HG02642 (cell line): ENCODE measurements around the gene LRIT2.
"Not testable (repeated sequence)": the region's sequence is repeated elsewhere in the genome, so short reads cannot be mapped to it uniquely, and the experiment has no call there.

ENCODE experiments used
- ATAC-seq: cut with Tn5 transposase; IDR thresholded peaks from one replicate; pipeline ENCODE4 v1.9.1; 2021; ENCODE audit warnings: mild to moderate bottlenecking; ENCODE audit not compliant: unreplicated experiment, poor library complexity

LRIT2 gene

GRCh38 chr10:84191106-84191505, 34.2 kb downstream of the LRIT2 start:
- no peak for ATAC-seq

GRCh38 chr10:84190621-84191020, 34.7 kb downstream of the LRIT2 start:
- no peak for ATAC-seq

- ATAC-seq: no peak
These were observed 36.5 kb downstream of the LRIT2 start for GRCh38 chr10:84188815-84189214.

- no peak for ATAC-seq
These were observed 39.7 kb downstream of the LRIT2 start for GRCh38 chr10:84185526-84186175.

DNA sequence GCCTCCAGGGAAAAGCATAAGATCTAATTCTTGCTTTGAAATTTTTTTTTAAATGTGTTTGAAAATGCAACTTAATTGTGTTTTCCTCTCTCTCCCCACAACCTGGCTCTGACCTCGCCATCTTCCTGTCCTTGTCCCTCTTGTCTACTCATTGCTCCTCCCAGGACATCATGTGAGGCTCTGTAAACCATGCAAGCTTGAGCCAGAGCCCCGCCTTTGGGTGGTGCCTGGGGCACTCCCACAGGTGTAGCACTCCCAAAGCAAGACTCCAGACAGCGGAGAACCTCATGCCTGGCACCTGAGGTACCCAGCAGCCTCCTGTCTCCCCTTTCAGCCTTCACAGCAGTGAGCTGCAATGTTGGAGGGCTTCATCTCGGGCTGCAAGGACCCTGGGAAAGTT, 40.8 kb downstream of the LRIT2 start:
- no peak for ATAC-seq

GRCh38 chr10:84181631-84182030, 43.7 kb downstream of the LRIT2 start:
- no peak for ATAC-seq

- ATAC-seq: not testable (repeated sequence)
These were observed 45.0 kb downstream of the LRIT2 start for GRCh38 chr10:84180386-84180785.

DNA sequence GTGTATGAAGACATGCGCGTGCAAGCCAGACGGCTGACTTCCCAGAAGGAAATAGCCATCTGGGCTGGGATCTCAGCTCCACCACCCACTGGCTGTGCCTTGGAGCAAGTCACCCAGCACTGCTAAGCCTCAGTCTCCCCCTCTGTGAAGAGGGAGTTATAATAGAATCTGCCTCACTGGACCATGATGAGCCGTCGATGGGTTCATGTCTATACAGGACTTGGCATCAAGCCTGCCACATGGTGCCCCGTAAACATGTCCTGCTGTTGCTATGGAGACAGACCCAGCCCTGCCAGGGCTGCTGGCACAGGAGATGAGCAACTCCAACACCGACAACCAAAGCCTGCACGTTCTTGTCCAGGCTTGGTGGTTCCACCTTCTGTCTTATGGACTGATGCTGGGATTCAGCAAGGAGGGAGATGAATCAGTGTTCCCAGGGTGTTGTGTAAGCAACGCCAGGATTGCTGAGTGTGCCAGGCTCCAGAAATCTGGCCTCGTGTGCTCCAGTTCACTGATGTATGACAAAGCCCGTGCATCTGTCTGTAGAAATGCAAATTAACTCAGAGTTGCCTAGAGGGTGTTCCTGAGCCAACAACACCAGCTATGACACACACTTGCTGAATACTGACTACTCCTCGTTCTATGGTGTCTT, 46.2 kb downstream of the LRIT2 start:
- ATAC-seq: peak; percentile 92

DNA sequence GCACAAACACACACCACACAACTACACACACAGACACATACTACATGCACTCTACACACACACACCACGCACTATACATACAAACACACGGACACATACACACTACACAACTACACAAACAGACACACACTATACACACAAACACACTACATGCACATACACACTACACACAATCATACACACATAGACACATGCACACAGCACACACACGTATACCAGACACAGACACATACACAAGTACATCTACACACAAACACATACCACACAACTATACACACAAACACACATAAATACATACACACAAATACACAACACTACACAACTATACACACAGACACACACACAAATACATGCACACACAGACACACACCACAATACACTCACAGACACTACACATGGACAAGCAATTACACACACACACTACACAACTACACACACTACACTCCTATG, 47.2 kb downstream of the LRIT2 start:
- ATAC-seq: no peak

DNA sequence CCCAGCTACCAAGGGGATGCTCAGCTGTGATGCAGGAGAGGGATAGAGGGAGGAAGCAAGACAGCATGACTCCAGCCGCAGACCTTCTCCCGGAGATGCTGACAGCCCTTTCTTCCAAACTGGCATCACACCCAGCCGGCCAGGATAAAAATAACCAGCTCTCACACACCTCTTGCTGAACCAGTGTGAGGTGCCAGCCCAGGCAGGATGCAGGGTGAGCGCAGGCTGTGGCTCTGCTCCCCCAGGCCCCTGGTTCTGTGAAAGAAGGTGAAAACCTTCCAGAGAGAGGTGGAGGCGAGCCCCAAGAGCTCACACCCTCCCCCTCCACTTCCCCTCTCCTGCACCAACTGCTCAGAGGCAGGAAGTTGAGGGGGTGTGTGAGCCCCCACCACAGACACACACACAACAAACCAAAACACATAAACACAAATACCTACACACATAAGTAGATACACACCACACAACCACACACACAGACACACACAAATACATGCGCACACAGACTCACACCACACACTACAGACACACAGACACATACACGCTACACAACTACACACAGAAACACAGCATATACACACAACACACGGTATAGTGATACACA, 47.7 kb downstream of the LRIT2 start:
- ATAC-seq: peak; percentile 36

- ATAC-seq: no peak
These were observed 48.4 kb downstream of the LRIT2 start for GRCh38 chr10:84176836-84177474.

- ATAC-seq: no peak
These were observed 49.0 kb downstream of the LRIT2 start for GRCh38 chr10:84176351-84176750.

GRCh38 chr10:84175436-84175835, 49.9 kb downstream of the LRIT2 start:
- no peak for ATAC-seq

DNA sequence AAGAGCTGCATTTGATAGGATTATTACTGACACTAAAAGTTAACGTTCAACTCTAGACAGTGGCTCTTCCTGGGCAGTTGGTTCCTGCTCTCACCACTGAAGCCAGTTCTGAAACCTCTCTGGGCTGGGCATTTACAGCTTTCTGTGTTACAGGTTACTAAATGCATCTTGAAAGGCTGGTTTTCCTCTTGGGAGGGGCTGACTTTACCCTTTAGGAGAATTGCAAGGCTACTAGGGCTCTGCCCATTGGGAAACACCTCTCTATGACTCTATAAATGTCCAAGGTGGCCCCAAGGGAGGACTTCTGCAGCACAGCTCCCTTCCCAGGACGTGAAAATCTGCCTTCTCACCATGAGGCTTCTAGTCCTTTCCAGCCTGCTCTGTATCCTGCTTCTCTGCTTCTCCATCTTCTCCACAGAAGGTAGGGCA, 51.8 kb downstream of the LRIT2 start, which contains the start of gene GPR15LG:
TSS of gene GPR15LG (plus strand) at position 301 of the 429 bp plus-strand sequence. CDS start at position 352, 51 bp downstream.
- ATAC-seq: peak; percentile 30

DNA sequence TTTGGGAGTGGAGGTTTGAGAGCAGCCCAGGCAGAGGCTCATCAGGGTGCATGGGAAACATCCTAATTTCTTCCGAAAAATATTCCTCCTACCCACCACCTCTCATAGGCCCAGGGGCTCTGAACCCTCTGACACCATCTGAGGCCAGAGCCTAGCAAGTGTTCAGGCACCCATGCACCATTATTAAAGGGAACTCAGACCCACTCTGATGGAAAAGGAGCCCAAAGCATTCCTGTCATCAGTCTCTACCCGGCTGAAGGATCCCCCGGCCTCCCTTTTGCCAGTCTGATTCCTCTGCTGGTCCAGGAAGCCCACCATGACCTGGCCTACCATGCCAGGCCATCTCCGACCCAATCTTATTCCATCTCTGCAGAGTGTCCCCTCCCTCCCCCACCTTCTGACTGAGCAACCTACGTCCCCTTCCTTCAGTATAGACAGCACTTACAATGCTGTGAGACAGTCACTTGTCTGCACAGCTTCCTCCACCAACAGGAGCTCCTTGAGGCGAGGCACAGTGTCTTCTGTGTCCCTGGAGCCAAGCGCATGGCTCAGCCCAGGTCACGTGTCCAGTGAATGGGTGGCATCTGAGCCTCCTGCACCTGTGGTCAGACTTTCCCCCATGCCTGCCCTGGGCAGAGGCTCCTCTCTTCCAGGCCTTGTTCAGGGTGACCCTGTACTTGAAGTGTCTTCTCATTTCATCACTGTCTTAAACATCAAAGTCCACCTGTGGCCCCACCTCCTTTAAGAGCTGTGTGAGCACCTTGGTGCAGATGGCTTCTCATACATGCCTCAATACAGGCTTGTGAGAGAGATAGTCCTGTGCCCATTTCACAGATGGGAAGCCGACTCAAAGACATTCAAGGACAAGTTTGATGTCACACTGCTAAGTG, 52.6 kb downstream of the LRIT2 start:
- peak; percentile 66 for ATAC-seq

- peak; percentile 40 for ATAC-seq
These were observed 53.5 kb downstream of the LRIT2 start for GRCh38 chr10:84171700-84172466.

DNA sequence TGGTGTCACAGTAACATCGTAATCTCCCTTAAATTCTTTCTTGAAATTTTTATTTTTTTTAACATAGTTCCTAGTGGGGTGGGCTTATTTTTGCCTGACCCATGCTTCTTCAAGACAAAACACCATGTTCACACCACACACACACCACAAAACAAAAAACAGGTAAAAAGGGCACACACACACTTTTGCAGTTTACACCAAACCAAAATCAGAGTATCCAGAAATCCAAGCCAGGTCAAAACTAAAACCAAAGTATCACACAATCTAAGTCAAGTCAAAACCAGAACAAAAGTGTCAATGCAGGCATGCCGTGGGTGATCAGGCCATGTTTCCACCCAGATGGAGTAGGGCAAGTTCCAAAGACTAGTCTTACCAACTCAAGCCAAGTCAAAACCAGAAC, 54.1 kb downstream of the LRIT2 start:
- ATAC-seq: not testable (repeated sequence)
